Vagina (tissue), 2 donors: Measurements from ENCODE around the gene CAPN14.

ENCODE experiments used
- POLR2AphosphoS5 ChIP-seq, 2 donors: sonication (generic); formaldehyde crosslinking; IDR thresholded peaks; one replicate each; pipeline ENCODE4 v1.9.0; 2017; ENCODE audit warnings: antibody characterized with exemption in 2 of 2, mild to moderate bottlenecking in 2 of 2, low read depth in 1 of 2; ENCODE audit not compliant: insufficient read depth in 1 of 2
- TF ChIP-seq, protein P1 (sequence below), 3 experiments: fragments of 450-650 bp in 2 of 3; fragments of 200-600 bp in 1 of 3; sonication (generic) in 1 of 3; IDR thresholded peaks; one replicate each; pipeline ENCODE4 v1.5.1; 2017 to 2019; ENCODE audit warnings: antibody characterized with exemption in 3 of 3, mild to moderate bottlenecking in 2 of 3, moderate library complexity in 2 of 3

DNA sequence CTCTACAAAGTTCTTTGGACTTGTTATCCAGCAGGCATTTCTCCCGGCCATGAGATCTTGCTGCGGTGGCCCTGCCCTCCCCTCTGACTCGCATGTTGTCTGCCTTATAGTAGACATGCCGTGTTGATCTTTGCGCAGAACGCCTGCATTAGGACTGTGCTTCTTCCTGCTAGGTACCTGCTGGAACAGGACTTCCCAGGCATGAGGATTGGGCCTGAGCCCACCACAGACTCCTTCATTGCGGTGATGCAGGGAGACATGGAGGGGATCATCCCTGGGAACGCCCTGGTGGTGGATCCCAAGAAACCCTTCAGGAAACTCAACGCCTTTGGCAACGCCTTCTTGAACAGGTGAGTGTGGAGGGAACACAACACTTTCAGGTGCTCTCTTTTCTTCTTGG lies 26.8 kb upstream of the CAPN14 start:
- no peak for TF ChIP-seq POLR2AphosphoS5 (IDR thresholded peaks at IDR 0.05; ENCODE audit: insufficient read depth in 1 of 2, low read depth in 1 of 2)
- TF ChIP-seq, protein P1, sequence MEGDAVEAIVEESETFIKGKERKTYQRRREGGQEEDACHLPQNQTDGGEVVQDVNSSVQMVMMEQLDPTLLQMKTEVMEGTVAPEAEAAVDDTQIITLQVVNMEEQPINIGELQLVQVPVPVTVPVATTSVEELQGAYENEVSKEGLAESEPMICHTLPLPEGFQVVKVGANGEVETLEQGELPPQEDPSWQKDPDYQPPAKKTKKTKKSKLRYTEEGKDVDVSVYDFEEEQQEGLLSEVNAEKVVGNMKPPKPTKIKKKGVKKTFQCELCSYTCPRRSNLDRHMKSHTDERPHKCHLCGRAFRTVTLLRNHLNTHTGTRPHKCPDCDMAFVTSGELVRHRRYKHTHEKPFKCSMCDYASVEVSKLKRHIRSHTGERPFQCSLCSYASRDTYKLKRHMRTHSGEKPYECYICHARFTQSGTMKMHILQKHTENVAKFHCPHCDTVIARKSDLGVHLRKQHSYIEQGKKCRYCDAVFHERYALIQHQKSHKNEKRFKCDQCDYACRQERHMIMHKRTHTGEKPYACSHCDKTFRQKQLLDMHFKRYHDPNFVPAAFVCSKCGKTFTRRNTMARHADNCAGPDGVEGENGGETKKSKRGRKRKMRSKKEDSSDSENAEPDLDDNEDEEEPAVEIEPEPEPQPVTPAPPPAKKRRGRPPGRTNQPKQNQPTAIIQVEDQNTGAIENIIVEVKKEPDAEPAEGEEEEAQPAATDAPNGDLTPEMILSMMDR (IDR thresholded peaks at IDR 0.05): no peak
